Hepatocyte (in vitro differentiated cells): ENCODE results near the gene TKT. TPM values are rescaled to one million over a fixed set of nuclear protein-coding genes. Genes with fewer than 3 reads are reported as not detected.

ENCODE experiments used
- DNase-seq: peaks from one replicate; pipeline ENCODE4 v3.0.0-alpha.2; 2016; ENCODE audit warnings: low spot score
- H2AFZ ChIP-seq: fragments of 200-600 bp; sonication (generic); 2 replicates; pipeline ENCODE4 v1.6.0; 2016; ENCODE audit warnings: antibody characterized with exemption, mild to moderate bottlenecking
- H3K27ac ChIP-seq: fragments of 200-600 bp; sonication (generic); 2 replicates; pipeline ENCODE4 v1.5.1; 2016; ENCODE audit warnings: mild to moderate bottlenecking
- H3K27me3 ChIP-seq: fragments of 200-600 bp; sonication (generic); 2 replicates; pipeline ENCODE4 v1.6.1; 2016
- H3K36me3 ChIP-seq: fragments of 200-600 bp; sonication (generic); replicated peaks from 2 replicates; pipeline ENCODE4 v1.5.1; 2016; ENCODE audit warnings: low read depth; ENCODE audit not compliant: insufficient read depth
- H3K4me1 ChIP-seq: fragments of 200-600 bp; sonication (generic); 2 replicates; pipeline ENCODE4 v1.5.1; 2016; ENCODE audit warnings: mild to moderate bottlenecking, moderate library complexity; ENCODE audit not compliant: insufficient read depth
- H3K4me2 ChIP-seq: fragments of 200-600 bp; sonication (generic); 2 replicates; pipeline ENCODE4 v1.6.0; 2016
- H3K4me3 ChIP-seq: fragments of 200-600 bp; sonication (generic); 2 replicates; pipeline ENCODE4 v1.5.1; 2016; ENCODE audit warnings: mild to moderate bottlenecking
- H3K79me2 ChIP-seq: fragments of 200-600 bp; sonication (generic); 2 replicates; pipeline ENCODE4 v1.6.0; 2017; ENCODE audit warnings: mild to moderate bottlenecking
- H3K9me2 ChIP-seq: fragments of 200-600 bp; sonication (generic); replicated peaks from 2 replicates; pipeline ENCODE4 v1.6.0; 2017; ENCODE audit warnings: mild to moderate bottlenecking; ENCODE audit not compliant: insufficient read depth
- H3K9me3 ChIP-seq: fragments of 200-600 bp; sonication (generic); 2 replicates; pipeline ENCODE4 v1.5.1; 2016; ENCODE audit warnings: low read depth, mild to moderate bottlenecking
- H4K20me1 ChIP-seq: fragments of 200-600 bp; sonication (generic); 2 replicates; pipeline ENCODE4 v1.6.0; 2016; ENCODE audit warnings: mild to moderate bottlenecking; ENCODE audit not compliant: insufficient read depth, poor library complexity, severe bottlenecking
- EZH2 ChIP-seq: fragments of 200-600 bp; sonication (generic); IDR thresholded peaks from 2 replicates; pipeline ENCODE4 v1.6.1; 2016; ENCODE audit warnings: antibody characterized with exemption, mild to moderate bottlenecking, borderline replicate concordance
- EZH2phosphoT487 ChIP-seq: fragments of 200-600 bp; sonication (generic); IDR thresholded peaks from one replicate; pipeline ENCODE4 v1.6.1; 2018; ENCODE audit warnings: antibody characterized with exemption, mild to moderate bottlenecking, low read depth, moderate library complexity; ENCODE audit not compliant: unreplicated experiment, severe bottlenecking
- WGBS: methylation state at CpG from one replicate; pipeline ENCODE4 v1.1.6; 2016; ENCODE audit warnings: low lambda C conversion rate; ENCODE audit errors: missing lambda C conversion rate; 5-methylcytosine and 5-hydroxymethylcytosine counted together
- polyA plus RNA-seq: library from polyadenylated mRNA; unstranded; fragments of >200 nt; fragmentation: Nextera tagmentation; extraction: Ambion mirVana; gene quantifications from 2 replicates; pipeline ENCODE4 v1.2.1, GENCODE V29; 2016
- total RNA-seq: library from RNA; depleted of rRNA; stranded (reverse); fragments of >200 nt; gene quantifications from 2 replicates; pipeline ENCODE4 v1.2.3, GENCODE V29; 2014
- TF ChIP-seq, protein P1 (sequence below): fragments of 200-600 bp; sonication (generic); IDR thresholded peaks from 2 replicates; pipeline ENCODE4 v1.5.1; 2016; ENCODE audit warnings: antibody characterized with exemption, mild to moderate bottlenecking; ENCODE audit not compliant: poor library complexity

Gene TKT
- total and polyA plus RNA-seq, 2 experiments from 2014 or later = 149 to 265 TPM

DNA sequence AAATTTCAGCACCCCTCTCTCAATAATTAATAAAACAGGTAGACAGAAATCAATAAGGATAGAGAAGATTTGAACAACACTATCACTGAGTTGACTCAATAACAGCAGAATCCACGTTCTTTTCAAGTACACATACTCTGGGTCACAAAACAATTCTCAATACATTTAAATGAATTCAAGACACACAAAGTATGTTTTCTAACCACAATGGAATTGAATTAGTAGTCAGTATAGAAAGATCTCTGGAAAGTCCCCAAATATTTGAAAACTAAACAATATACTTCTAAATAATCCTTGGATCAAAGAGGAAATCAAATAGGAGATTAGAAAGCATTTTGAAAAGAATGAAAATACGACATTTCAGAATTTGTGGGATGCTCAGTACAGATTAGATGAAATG lies 40.0 kb downstream of the TKT start:
- H3K4me2 ChIP-seq = no peak overlapping the region
- H3K4me3 ChIP-seq = no peak overlapping the region
- H3K27ac ChIP-seq = no peak overlapping the region
- no peaks in the 10 kb centered on the region for H3K79me2 ChIP-seq
- no peaks in the 10 kb centered on the region for H4K20me1 ChIP-seq
- WGBS = 49% methylated on average over 2 of the region's 2 CpGs
- H3K9me2 ChIP-seq = no peaks in the 10 kb centered on the region
- H3K27me3 ChIP-seq = no peaks in the 10 kb centered on the region
- H3K36me3 ChIP-seq = no peaks in the 10 kb centered on the region
- H3K9me3 ChIP-seq = no peaks in the 10 kb centered on the region
- TF ChIP-seq EZH2 (no peak), EZH2phosphoT487 (no peak)
- TF ChIP-seq, protein P1, sequence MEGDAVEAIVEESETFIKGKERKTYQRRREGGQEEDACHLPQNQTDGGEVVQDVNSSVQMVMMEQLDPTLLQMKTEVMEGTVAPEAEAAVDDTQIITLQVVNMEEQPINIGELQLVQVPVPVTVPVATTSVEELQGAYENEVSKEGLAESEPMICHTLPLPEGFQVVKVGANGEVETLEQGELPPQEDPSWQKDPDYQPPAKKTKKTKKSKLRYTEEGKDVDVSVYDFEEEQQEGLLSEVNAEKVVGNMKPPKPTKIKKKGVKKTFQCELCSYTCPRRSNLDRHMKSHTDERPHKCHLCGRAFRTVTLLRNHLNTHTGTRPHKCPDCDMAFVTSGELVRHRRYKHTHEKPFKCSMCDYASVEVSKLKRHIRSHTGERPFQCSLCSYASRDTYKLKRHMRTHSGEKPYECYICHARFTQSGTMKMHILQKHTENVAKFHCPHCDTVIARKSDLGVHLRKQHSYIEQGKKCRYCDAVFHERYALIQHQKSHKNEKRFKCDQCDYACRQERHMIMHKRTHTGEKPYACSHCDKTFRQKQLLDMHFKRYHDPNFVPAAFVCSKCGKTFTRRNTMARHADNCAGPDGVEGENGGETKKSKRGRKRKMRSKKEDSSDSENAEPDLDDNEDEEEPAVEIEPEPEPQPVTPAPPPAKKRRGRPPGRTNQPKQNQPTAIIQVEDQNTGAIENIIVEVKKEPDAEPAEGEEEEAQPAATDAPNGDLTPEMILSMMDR = no peak
- H3K4me1 ChIP-seq = no peaks in the 10 kb centered on the region
- DNase-seq = no peak
- no peak overlapping the region for H2AFZ ChIP-seq

DNA sequence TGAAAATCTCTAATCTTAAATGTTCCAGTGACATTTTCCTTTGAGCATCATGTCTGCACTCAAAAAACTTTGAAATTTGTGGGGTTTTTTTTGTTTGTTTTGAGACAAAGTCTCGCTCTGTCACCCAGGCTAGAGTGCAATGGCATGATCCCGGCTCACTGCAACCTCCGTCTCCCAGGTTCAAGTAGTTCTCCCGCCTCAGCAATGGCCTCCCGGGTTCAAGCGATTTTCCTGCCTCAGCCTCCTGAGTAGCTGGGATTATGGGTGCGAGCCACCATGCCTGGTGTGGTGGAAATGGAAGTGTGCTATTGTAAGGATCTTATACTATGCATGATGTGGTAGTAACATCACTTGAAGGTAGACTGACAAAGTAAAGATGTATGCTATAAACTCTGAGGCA lies 42.5 kb downstream of the TKT start:
- Histone ChIP-seq H3K36me3 (no peaks in the 10 kb centered on the region), H4K20me1 (no peaks in the 10 kb centered on the region), H3K27me3 (no peaks in the 10 kb centered on the region), H2AFZ (no peak overlapping the region), H3K4me3 (no peak overlapping the region), H3K79me2 (no peaks in the 10 kb centered on the region), H3K4me1 (no peaks in the 10 kb centered on the region), H3K9me2 (no peaks in the 10 kb centered on the region), H3K9me3 (no peaks in the 10 kb centered on the region), H3K4me2 (no peak overlapping the region), H3K27ac (no peak overlapping the region)
- TF ChIP-seq EZH2 = no peak
- TF ChIP-seq, protein P1 = no peak
- 81% methylated on average over 7 of the region's 7 CpGs for WGBS
- no peak for DNase-seq

DNA sequence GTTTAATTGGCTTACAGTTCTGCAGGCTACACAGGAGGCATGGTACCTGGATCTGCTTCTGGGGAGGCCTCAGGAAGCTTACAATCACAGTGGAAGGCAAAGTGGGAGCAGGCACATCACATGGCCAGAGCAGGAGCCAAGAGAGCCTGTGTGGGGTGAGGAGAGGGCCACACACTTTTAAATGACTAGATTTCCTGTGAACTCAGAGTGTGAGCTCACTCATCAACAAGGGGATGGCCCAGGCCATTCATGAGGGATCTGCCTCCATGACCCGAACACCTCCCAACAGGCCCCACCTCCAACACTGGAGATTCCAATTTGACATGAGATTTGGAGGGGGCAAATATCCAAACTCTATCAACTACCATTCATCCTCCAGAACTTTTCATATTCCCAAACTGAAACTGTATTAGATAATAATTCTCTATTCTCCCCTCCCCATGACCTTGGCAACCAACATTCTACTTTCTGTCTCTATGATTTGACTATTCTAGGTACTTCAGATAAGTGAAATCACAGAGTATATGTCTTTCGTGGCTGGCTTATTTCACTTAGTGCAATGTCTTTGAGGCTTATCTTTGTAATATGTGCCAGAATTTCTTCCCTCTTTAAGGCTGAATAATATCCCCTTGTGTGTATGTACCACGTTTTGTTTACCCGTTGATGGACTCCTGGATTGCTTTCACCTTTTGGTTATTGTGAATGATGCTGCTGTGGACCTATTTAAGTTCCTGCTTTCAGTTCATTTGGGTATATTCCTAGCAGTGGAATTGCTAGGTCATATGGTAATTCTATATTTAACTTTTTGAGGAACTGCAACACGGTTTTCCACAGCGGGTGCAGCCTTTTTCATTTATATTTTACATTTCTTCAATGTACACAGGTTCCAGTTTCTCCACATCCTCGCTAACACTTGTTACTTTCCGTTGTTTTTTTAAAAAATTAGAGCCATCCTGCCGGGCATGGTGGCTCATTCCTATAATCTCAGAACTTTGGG lies 43.8 kb downstream of the TKT start:
- H3K4me3 ChIP-seq = no peak overlapping the region
- no peaks in the 10 kb centered on the region for H3K79me2 ChIP-seq
- H3K27me3 ChIP-seq = no peaks in the 10 kb centered on the region
- TF ChIP-seq EZH2 = no peak
- TF ChIP-seq EZH2phosphoT487 = no peak
- TF ChIP-seq, protein P1 = no peak
- no peaks in the 10 kb centered on the region for H3K4me1 ChIP-seq
- 88% methylated on average over 9 of the region's 9 CpGs for WGBS
- H2AFZ ChIP-seq = no peak overlapping the region
- no peaks in the 10 kb centered on the region for H3K36me3 ChIP-seq
- H3K9me3 ChIP-seq = no peaks in the 10 kb centered on the region
- DNase-seq = no peak
- H4K20me1 ChIP-seq = no peaks in the 10 kb centered on the region
- no peak overlapping the region for H3K27ac ChIP-seq
- H3K4me2 ChIP-seq = no peak overlapping the region
- no peaks in the 10 kb centered on the region for H3K9me2 ChIP-seq
